ENCODE results near the gene PKDCC. TPM values are rescaled to one million over a fixed set of nuclear protein-coding genes. Genes with fewer than 3 reads are reported as not detected.

The PKDCC gene
- total and polyA plus RNA-seq, 10 of the 15 experiments (the other 5 are each of a cell fraction or from before 2014, with no cell fraction given) = 0.13 to 10.2 (median 2.3) TPM

DNA sequence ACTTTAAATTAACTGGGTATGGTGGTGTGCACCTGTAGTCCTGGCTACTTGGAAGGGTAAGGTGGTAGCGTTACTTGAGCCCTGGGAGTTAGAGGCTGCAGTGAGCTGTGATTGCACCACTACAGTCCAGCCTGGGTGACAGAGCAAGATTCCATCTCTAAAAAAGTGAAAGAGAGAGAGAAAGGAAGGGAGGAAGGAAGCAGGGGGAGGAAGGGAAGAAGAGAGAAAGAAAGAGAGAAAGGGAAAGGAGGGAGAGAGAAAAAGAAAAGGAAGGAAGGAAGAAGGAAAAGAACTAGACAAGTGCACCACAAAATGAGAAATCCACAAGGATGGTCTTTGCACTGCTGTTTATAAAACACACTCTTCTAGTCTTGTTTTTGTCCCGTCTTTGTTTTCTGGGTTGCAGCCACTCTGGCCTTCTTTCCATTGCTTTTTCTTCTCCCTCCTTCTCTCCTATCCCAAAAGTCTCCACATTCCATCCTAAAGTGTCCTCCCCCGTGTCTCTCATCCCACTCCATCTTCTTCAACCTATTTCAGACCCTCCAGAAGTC lies 32.0 kb downstream of the PKDCC start:
- FAIRE-seq (no peak), DNase-seq (ENCODE audit: low read depth, low spot score) (no peak), ATAC-seq (no peak)
- ChIA-PET CTCF (interaction anchor here (1.5 to 12.8 kb wide), 4 partner anchors 10 to 227 kb away, joined by 4 to 462 read pairs (median 10); no protein-coding TSS in a partner anchor), RAD21 (ENCODE audit: unreplicated experiment) (no interaction called here), POLR2A (no interaction called here), SMC1A (ENCODE audit: uncharacterized antibody, unreplicated experiment) (interaction anchor here (8.7 kb wide), 1 partner anchor 209 kb away, joined by 198 read pairs; no protein-coding TSS in a partner anchor)
- no peak overlapping the region for H3K4me3 ChIP-seq
- in situ Hi-C loops (cut with MboI) = no loop called here
- peaks cover 0 to 2% of the 10 kb centered on the region in 2 experiments; a peak in 2 of 4 replicates for H3K27me3 ChIP-seq (replicated peaks in 1 of 2; ENCODE audit: control insufficient read depth in 2 of 2, insufficient read depth in 2 of 2, low read length in 1 of 2)
- no peaks in the 10 kb centered on the region for H3K4me1 ChIP-seq (ENCODE audit: control insufficient read depth, insufficient read depth, low read length)
- no TSS peak for BruUV-seq (replicated peaks)
- H3K9me3 ChIP-seq (replicated peaks; ENCODE audit: control insufficient read depth, insufficient read depth, low read length) = no peaks in the 10 kb centered on the region
- no peaks in the 10 kb centered on the region for H4K20me1 ChIP-seq (ENCODE audit: control insufficient read depth, insufficient read depth)
- H3K9ac ChIP-seq (ENCODE audit: control insufficient read depth, insufficient read depth, low read length) = no peak overlapping the region
- intact Hi-C loops (cut with micrococcal nuclease; ENCODE audit: unreplicated experiment) = no loop called here
- H3K36me3 ChIP-seq (ENCODE audit: control insufficient read depth in 2 of 2, insufficient read depth in 2 of 2, low read length in 1 of 2) = no peaks in the 10 kb centered on the region; a peak in 1 of 4 replicates
- 29% methylated on average over 3 of the region's 3 CpGs for WGBS (ENCODE audit: insufficient coverage, insufficient replicate concordance, low lambda C conversion rate, missing lambda C conversion rate)
- no peak overlapping the region for H3K4me2 ChIP-seq (ENCODE audit: control insufficient read depth, insufficient read depth)
- H2AFZ ChIP-seq (ENCODE audit: control insufficient read depth, low read depth, low read length) = no peak overlapping the region
- no peaks in the 10 kb centered on the region for H3K79me2 ChIP-seq (ENCODE audit: control insufficient read depth, insufficient read depth, low read length)
- no peak overlapping the region for H3K27ac ChIP-seq (ENCODE audit: control insufficient read depth, insufficient read depth)
- TF ChIP-seq NFYA (IDR thresholded peaks at IDR 0.05; ENCODE audit: borderline replicate concordance, low read depth, low read length) (no peak), CBX3 (IDR thresholded peaks at IDR 0.05; ENCODE audit: borderline replicate concordance, low read depth) (no peak), ZBED1 (IDR thresholded peaks at IDR 0.05; ENCODE audit: borderline replicate concordance) (no peak), SREBF2 (IDR thresholded peaks at IDR 0.05; ENCODE audit: low read length) (no peak), CREM (IDR thresholded peaks at IDR 0.05; ENCODE audit: low read depth) (no peak), ZNF384 (IDR thresholded peaks at IDR 0.05; ENCODE audit: borderline replicate concordance, low read depth, low read length) (no peak), NR2C1 (IDR thresholded peaks at IDR 0.05) (no peak), JUNB (IDR thresholded peaks at IDR 0.05) (no peak), CHD2 (IDR thresholded peaks at IDR 0.05; ENCODE audit: borderline replicate concordance, low read depth, low read length) (no peak), STAT3 (IDR thresholded peaks at IDR 0.05; ENCODE audit: low read depth, low read length) (no peak), MEF2B (IDR thresholded peaks at IDR 0.05; ENCODE audit: partially characterized antibody, poor library complexity, severe bottlenecking) (no peak), PML (IDR thresholded peaks at IDR 0.05; ENCODE audit: low read length) (no peak)
- TF ChIP-seq, protein P1, sequence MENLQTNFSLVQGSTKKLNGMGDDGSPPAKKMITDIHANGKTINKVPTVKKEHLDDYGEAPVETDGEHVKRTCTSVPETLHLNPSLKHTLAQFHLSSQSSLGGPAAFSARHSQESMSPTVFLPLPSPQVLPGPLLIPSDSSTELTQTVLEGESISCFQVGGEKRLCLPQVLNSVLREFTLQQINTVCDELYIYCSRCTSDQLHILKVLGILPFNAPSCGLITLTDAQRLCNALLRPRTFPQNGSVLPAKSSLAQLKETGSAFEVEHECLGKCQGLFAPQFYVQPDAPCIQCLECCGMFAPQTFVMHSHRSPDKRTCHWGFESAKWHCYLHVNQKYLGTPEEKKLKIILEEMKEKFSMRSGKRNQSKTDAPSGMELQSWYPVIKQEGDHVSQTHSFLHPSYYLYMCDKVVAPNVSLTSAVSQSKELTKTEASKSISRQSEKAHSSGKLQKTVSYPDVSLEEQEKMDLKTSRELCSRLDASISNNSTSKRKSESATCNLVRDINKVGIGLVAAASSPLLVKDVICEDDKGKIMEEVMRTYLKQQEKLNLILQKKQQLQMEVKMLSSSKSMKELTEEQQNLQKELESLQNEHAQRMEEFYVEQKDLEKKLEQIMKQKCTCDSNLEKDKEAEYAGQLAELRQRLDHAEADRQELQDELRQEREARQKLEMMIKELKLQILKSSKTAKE (IDR thresholded peaks at IDR 0.05; ENCODE audit: low read depth, poor library complexity, severe bottlenecking) = no peak
- TF ChIP-seq, protein P2, sequence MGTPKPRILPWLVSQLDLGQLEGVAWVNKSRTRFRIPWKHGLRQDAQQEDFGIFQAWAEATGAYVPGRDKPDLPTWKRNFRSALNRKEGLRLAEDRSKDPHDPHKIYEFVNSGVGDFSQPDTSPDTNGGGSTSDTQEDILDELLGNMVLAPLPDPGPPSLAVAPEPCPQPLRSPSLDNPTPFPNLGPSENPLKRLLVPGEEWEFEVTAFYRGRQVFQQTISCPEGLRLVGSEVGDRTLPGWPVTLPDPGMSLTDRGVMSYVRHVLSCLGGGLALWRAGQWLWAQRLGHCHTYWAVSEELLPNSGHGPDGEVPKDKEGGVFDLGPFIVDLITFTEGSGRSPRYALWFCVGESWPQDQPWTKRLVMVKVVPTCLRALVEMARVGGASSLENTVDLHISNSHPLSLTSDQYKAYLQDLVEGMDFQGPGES (IDR thresholded peaks at IDR 0.05) = no peak
- TF ChIP-seq, protein P3, sequence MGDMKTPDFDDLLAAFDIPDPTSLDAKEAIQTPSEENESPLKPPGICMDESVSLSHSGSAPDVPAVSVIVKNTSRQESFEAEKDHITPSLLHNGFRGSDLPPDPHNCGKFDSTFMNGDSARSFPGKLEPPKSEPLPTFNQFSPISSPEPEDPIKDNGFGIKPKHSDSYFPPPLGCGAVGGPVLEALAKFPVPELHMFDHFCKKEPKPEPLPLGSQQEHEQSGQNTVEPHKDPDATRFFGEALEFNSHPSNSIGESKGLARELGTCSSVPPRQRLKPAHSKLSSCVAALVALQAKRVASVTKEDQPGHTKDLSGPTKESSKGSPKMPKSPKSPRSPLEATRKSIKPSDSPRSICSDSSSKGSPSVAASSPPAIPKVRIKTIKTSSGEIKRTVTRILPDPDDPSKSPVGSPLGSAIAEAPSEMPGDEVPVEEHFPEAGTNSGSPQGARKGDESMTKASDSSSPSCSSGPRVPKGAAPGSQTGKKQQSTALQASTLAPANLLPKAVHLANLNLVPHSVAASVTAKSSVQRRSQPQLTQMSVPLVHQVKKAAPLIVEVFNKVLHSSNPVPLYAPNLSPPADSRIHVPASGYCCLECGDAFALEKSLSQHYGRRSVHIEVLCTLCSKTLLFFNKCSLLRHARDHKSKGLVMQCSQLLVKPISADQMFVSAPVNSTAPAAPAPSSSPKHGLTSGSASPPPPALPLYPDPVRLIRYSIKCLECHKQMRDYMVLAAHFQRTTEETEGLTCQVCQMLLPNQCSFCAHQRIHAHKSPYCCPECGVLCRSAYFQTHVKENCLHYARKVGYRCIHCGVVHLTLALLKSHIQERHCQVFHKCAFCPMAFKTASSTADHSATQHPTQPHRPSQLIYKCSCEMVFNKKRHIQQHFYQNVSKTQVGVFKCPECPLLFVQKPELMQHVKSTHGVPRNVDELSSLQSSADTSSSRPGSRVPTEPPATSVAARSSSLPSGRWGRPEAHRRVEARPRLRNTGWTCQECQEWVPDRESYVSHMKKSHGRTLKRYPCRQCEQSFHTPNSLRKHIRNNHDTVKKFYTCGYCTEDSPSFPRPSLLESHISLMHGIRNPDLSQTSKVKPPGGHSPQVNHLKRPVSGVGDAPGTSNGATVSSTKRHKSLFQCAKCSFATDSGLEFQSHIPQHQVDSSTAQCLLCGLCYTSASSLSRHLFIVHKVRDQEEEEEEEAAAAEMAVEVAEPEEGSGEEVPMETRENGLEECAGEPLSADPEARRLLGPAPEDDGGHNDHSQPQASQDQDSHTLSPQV (IDR thresholded peaks at IDR 0.05) = no peak
- TF ChIP-seq, protein P4, sequence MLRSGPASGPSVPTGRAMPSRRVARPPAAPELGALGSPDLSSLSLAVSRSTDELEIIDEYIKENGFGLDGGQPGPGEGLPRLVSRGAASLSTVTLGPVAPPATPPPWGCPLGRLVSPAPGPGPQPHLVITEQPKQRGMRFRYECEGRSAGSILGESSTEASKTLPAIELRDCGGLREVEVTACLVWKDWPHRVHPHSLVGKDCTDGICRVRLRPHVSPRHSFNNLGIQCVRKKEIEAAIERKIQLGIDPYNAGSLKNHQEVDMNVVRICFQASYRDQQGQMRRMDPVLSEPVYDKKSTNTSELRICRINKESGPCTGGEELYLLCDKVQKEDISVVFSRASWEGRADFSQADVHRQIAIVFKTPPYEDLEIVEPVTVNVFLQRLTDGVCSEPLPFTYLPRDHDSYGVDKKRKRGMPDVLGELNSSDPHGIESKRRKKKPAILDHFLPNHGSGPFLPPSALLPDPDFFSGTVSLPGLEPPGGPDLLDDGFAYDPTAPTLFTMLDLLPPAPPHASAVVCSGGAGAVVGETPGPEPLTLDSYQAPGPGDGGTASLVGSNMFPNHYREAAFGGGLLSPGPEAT (IDR thresholded peaks at IDR 0.05; ENCODE audit: low read depth) = no peak
